SK-N-SH treated with all-trans-retinoic acid at 6 μM for 48 hours (cell line): ENCODE results near the gene LRP10.

ENCODE experiments used
- ATAC-seq: fragments of 200-7000 bp; cut with Tn5 transposase; 3 replicates; pipeline ENCODE4 v1.9.1; 2020; ENCODE audit warnings: mild to moderate bottlenecking, moderate library complexity
- ARNTL ChIP-seq: fragments of 450-650 bp; formaldehyde crosslinking; IDR thresholded peaks from 2 replicates; pipeline ENCODE4 v1.5.0; 2020; ENCODE audit warnings: low read depth, mild to moderate bottlenecking, moderate library complexity, borderline replicate concordance
- BACH2 ChIP-seq: fragments of 250-450 bp; sonication (Bioruptor Pico); IDR thresholded peaks from 2 replicates; pipeline ENCODE4 v1.9.0; 2021; ENCODE audit warnings: mild to moderate bottlenecking, borderline replicate concordance
- CSDC2 ChIP-seq: fragments of 250-450 bp; sonication (Bioruptor Pico); IDR thresholded peaks from 2 replicates; pipeline ENCODE4 v1.5.0; 2020; ENCODE audit warnings: mild to moderate bottlenecking, moderate library complexity
- ESRRG ChIP-seq: fragments of 250-450 bp; sonication (Bioruptor Pico); IDR thresholded peaks from 2 replicates; pipeline ENCODE4 v1.6.1; 2021; ENCODE audit warnings: mild to moderate bottlenecking
- GLIS3 ChIP-seq: fragments of 250-450 bp; sonication (Bioruptor Pico); IDR thresholded peaks from 2 replicates; pipeline ENCODE4 v1.5.0; 2020; ENCODE audit warnings: mild to moderate bottlenecking, moderate library complexity
- OSR1 ChIP-seq: fragments of 250-450 bp; sonication (Bioruptor Pico); IDR thresholded peaks from 2 replicates; pipeline ENCODE4 v1.8.0; 2022; ENCODE audit warnings: moderate library complexity, mild to moderate bottlenecking, inconsistent platforms
- PATZ1 ChIP-seq: fragments of 250-450 bp; sonication (Bioruptor Pico); IDR thresholded peaks from 2 replicates; pipeline ENCODE4 v1.8.0; 2020; ENCODE audit warnings: mild to moderate bottlenecking, moderate library complexity, borderline replicate concordance
- PPARA ChIP-seq: fragments of 250-450 bp; sonication (Bioruptor Pico); IDR thresholded peaks from 2 replicates; pipeline ENCODE4 v1.5.0; 2020; ENCODE audit warnings: mild to moderate bottlenecking, borderline replicate concordance
- RARB ChIP-seq: fragments of 250-450 bp; sonication (Bioruptor Pico); IDR thresholded peaks from 2 replicates; pipeline ENCODE4 v1.8.0; 2021; ENCODE audit warnings: mild to moderate bottlenecking, moderate library complexity
- SNAI2 ChIP-seq: fragments of 250-450 bp; sonication (Bioruptor Pico); IDR thresholded peaks from 2 replicates; pipeline ENCODE4 v1.5.0; 2020; ENCODE audit warnings: mild to moderate bottlenecking, moderate library complexity
- TCF4 ChIP-seq: fragments of 250-450 bp; sonication (Bioruptor Pico); IDR thresholded peaks from 2 replicates; pipeline ENCODE4 v1.8.0; 2021; ENCODE audit warnings: mild to moderate bottlenecking, moderate library complexity, borderline replicate concordance
- TOX ChIP-seq: fragments of 250-450 bp; sonication (Bioruptor Pico); IDR thresholded peaks from 2 replicates; pipeline ENCODE4 v1.8.0; 2021; ENCODE audit warnings: mild to moderate bottlenecking, moderate library complexity, borderline replicate concordance
- ZC3H10 ChIP-seq: fragments of 250-450 bp; sonication (Bioruptor Pico); IDR thresholded peaks from 2 replicates; pipeline ENCODE4 v1.5.1; 2021; ENCODE audit warnings: mild to moderate bottlenecking, moderate library complexity
- ZFP3 ChIP-seq: fragments of 250-450 bp; sonication (Bioruptor Pico); IDR thresholded peaks from 2 replicates; pipeline ENCODE4 v1.5.0; 2020; ENCODE audit warnings: mild to moderate bottlenecking, moderate library complexity
- ZFP30 ChIP-seq: fragments of 450-650 bp; formaldehyde crosslinking; IDR thresholded peaks from 2 replicates; pipeline ENCODE4 v1.5.0; 2022; ENCODE audit warnings: mild to moderate bottlenecking, moderate library complexity
- ZNF565 ChIP-seq: fragments of 450-650 bp; formaldehyde crosslinking; conservative IDR thresholded peaks from 2 replicates; pipeline ENCODE4 v1.5.0; 2020; ENCODE audit warnings: low read depth, mild to moderate bottlenecking, moderate library complexity
- ZNF70 ChIP-seq: fragments of 450-650 bp; formaldehyde crosslinking; IDR thresholded peaks from 2 replicates; pipeline ENCODE4 v1.5.0; 2020; ENCODE audit warnings: mild to moderate bottlenecking, moderate library complexity
- ZNF8 ChIP-seq: fragments of 450-650 bp; formaldehyde crosslinking; IDR thresholded peaks from 2 replicates; pipeline ENCODE4 v1.5.0; 2020; ENCODE audit warnings: mild to moderate bottlenecking, moderate library complexity
- TF ChIP-seq, protein P1 (sequence below): fragments of 250-450 bp; sonication (Bioruptor Pico); IDR thresholded peaks from 2 replicates; pipeline ENCODE4 v1.5.1; 2020; ENCODE audit warnings: low read depth, mild to moderate bottlenecking, moderate library complexity
- TF ChIP-seq, protein P2 (sequence below): fragments of 250-450 bp; sonication (Bioruptor Pico); IDR thresholded peaks from 2 replicates; pipeline ENCODE4 v1.5.0; 2020; ENCODE audit warnings: mild to moderate bottlenecking, moderate library complexity

LRP10 gene

GRCh38 chr14:22865424-22866405 lies 5.8 kb upstream of the LRP10 start:
- peak; percentile 40; the same call in 1 of the 3 replicates for ATAC-seq
- TF ChIP-seq ZC3H10 (CRISPR knock-in tag) (no peak), ZFP30 (CRISPR knock-in tag) (no peak), PATZ1 (CRISPR knock-in tag) (no peak), TOX (CRISPR knock-in tag) (no peak), CSDC2 (no peak), ESRRG (CRISPR knock-in tag) (no peak), PPARA (CRISPR knock-in tag) (no peak)
- TF ChIP-seq, protein P1, sequence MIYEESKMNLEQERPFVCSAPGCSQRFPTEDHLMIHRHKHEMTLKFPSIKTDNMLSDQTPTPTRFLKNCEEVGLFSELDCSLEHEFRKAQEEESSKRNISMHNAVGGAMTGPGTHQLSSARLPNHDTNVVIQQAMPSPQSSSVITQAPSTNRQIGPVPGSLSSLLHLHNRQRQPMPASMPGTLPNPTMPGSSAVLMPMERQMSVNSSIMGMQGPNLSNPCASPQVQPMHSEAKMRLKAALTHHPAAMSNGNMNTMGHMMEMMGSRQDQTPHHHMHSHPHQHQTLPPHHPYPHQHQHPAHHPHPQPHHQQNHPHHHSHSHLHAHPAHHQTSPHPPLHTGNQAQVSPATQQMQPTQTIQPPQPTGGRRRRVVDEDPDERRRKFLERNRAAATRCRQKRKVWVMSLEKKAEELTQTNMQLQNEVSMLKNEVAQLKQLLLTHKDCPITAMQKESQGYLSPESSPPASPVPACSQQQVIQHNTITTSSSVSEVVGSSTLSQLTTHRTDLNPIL (CRISPR knock-in tag) = no peak
- TF ChIP-seq, protein P2, sequence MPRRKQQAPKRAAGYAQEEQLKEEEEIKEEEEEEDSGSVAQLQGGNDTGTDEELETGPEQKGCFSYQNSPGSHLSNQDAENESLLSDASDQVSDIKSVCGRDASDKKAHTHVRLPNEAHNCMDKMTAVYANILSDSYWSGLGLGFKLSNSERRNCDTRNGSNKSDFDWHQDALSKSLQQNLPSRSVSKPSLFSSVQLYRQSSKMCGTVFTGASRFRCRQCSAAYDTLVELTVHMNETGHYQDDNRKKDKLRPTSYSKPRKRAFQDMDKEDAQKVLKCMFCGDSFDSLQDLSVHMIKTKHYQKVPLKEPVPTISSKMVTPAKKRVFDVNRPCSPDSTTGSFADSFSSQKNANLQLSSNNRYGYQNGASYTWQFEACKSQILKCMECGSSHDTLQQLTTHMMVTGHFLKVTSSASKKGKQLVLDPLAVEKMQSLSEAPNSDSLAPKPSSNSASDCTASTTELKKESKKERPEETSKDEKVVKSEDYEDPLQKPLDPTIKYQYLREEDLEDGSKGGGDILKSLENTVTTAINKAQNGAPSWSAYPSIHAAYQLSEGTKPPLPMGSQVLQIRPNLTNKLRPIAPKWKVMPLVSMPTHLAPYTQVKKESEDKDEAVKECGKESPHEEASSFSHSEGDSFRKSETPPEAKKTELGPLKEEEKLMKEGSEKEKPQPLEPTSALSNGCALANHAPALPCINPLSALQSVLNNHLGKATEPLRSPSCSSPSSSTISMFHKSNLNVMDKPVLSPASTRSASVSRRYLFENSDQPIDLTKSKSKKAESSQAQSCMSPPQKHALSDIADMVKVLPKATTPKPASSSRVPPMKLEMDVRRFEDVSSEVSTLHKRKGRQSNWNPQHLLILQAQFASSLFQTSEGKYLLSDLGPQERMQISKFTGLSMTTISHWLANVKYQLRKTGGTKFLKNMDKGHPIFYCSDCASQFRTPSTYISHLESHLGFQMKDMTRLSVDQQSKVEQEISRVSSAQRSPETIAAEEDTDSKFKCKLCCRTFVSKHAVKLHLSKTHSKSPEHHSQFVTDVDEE (CRISPR knock-in tag) = no peak
- TF ChIP-seq, all 23 proteins: peak for 0

DNA sequence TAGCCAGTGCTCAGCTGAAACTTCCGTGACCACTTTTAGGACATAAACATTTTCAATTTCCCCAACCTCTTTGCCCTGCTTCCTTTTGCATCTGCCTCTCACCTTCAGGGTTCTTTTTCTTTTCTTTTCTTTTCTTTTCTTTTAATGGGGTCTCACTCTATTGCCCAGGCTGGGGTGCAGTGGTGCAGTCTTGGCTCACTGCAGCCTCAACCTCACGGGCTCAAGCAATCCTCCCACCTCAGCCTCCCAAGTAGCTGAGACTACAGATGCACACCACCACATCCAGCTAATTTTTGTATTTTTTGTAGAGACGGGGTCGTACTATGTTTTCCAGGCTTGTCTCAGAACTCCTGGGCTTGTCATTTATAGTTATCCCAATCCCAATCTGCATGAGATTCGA lies 4.7 kb upstream of the LRP10 start:
- TF ChIP-seq ZFP3 (CRISPR knock-in tag) (no peak), ZNF70 (CRISPR knock-in tag) (no peak), TOX (CRISPR knock-in tag) (no peak), ZNF8 (CRISPR knock-in tag) (no peak), ESRRG (CRISPR knock-in tag) (no peak), GLIS3 (CRISPR knock-in tag) (no peak), ARNTL (CRISPR knock-in tag) (no peak), TCF4 (CRISPR knock-in tag) (no peak), ZC3H10 (CRISPR knock-in tag) (no peak), BACH2 (CRISPR knock-in tag) (no peak), OSR1 (CRISPR knock-in tag) (no peak)
- TF ChIP-seq, protein P1 (CRISPR knock-in tag) = no peak
- ATAC-seq = no peak

DNA sequence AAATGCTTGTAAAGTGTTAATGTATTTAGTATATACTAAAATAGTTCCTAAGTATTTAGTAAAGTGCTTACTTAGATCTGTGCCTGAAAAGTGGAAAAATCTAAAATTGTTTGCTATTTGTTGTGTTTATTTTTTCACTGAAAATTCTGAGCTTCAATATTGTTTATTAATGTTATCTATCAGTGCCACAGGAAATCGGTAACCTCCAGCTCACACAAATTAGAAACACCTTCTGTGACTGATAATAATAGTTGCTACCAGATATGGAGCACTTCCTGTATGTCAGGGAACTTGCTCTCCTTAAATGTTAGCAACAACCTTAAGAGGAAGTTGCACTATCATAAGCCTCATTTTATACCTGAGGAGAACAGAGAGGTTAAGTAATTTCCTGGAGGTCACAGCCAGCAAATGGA lies 723 bp upstream of the LRP10 start:
- peak; percentile 4; the same call in 2 of the 3 replicates for ATAC-seq
- TF ChIP-seq SNAI2 (CRISPR knock-in tag) (no peak), TCF4 (CRISPR knock-in tag) (no peak), ARNTL (CRISPR knock-in tag) (no peak), BACH2 (CRISPR knock-in tag) (no peak), PPARA (CRISPR knock-in tag) (no peak), CSDC2 (no peak), PATZ1 (CRISPR knock-in tag) (no peak), ZNF565 (CRISPR knock-in tag) (no peak), ZNF8 (CRISPR knock-in tag) (no peak), ZFP30 (CRISPR knock-in tag) (no peak), RARB (CRISPR knock-in tag) (no peak), OSR1 (CRISPR knock-in tag) (no peak), TOX (CRISPR knock-in tag) (no peak), ZFP3 (CRISPR knock-in tag) (no peak), GLIS3 (CRISPR knock-in tag) (no peak)
- TF ChIP-seq, protein P2 (CRISPR knock-in tag) = no peak
